Measurements from ENCODE around the gene GAS6.
A peak's percentile ranks its signal among the peaks of the same experiment; 100 is the strongest.

GAS6 gene

DNA sequence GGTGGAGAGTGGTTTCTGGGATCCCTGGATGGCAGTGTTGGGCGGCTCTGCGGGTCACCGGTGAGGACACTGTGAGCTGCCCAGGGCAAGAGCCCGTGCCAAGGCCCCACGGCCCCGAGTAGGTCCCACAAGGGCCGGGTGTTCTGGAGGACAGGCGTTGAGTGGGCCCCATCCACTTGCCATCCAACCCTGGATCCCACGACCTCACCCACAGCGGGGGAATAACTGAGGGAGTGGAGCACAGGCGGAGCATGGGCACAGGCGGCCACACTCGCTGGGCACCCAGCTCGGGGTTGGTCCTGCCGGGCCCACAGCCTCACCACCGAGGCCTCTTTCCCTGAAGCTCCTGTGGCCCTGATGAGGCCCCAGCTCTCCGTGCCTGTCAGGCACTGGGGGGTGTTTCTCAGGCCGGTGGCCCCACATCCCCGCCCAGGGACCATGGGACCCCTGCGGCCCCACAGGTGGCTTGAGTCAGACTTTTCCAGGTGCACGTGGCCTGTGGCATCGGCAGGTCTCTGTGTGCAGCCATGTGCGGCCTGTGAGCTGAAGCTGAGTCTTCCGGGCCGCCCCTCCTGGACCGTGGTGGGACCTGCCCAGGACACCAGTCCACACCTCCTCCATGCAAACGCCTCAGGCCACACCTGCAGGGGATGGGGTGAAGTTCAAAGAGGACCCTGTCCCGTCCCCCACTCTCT, 88.3 kb downstream of the GAS6 start:
- DNase-seq, result no peak
- in situ Hi-C loops (cut with HindIII; ENCODE audit: low pct_ligation_motif_present, low pct_unique_long_range_greater_than_20kb, low sequenced_read_pairs), result no loop called here

DNA sequence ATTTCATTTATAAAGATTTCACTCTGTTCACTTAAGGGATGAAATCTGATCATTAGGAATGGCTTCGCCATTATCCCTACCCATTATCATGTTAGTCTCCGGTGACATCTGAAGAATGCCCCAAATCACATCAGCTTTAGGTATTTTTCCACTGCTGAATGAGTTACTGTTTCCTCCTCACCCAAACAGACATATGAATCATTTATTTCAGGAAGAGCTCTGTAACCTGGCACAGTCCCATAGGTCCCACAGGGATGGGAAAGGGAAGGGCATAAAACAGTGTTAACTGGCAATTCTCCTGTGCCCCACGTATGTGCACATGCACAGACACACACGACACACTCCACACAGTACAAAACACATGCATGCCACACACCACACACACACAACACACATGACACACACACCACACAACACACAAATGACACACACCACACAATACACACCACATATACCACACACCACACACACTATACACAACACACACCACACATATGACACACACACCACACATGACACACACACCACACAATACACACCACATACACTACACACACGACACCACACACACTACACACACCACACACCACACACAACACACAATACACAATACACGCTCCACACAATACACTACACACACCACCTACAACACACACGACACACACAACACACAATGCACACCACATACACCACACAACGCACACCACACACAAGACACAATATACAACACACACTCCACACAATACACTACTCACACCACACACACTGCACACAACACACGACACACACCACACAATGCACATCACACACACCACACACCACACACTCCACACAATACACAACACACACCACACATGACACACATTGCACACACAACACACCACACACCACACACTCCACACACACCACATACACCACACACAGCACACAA, 89.4 kb downstream of the GAS6 start:
- peak; percentile 48 for DNase-seq
- in situ Hi-C loops (cut with HindIII; ENCODE audit: low pct_ligation_motif_present, low pct_unique_long_range_greater_than_20kb, low sequenced_read_pairs), result no loop called here

DNA sequence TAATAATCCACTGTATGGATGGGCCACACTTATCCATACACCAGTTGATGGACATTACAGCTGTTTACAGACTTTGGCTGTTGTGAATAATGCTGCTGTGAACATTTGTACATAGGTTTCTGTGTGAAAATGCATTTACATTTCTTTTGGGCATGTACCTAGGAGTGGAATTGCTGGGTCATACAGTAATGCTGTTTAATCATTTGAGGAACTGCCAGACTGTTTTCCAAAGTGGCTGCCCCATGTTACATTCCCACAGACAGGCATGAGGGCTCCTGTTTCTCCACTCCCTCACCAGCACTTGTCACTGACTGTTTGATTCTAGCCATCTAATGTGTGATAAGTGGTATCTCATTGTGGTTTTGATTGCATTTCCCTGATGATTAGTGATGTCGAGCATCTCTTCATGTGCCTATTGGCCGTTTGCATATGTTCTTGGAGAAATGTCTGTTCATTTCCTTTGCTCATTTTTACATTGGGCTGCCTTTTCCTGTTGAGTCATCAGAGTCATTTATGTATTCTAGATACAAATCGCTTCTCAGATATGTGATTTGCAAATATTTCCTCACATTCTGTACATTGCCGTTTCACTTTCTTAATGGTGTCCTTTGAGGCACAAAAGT, 92.1 kb downstream of the GAS6 start:
- in situ Hi-C loops (cut with HindIII; ENCODE audit: low pct_ligation_motif_present, low pct_unique_long_range_greater_than_20kb, low sequenced_read_pairs), result no loop called here
- DNase-seq, result no peak

DNA sequence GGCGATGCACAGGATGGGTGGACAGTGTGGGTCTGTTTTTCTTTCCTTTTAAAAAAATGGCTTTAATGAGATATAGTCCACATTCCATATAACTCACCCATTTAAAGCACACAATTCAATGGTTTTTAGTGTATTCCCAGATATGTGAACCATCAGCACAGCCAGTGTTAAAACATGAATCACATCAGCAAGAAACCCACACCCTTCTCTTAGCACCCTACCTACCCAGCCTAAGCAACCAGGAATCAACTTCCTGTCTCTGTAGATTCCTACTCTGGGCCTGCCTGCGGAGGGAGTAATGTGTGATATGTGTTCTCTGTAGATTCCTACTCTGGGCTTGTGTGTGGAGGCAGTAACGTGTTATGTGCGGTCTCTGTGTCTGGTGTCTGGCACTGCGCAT, 92.9 kb downstream of the GAS6 start:
- no peak for DNase-seq
- in situ Hi-C loops (cut with HindIII; ENCODE audit: low pct_ligation_motif_present, low pct_unique_long_range_greater_than_20kb, low sequenced_read_pairs), result no loop called here
